OCI-LY3 (cell line): ENCODE measurements around the gene CAMK2G.

Experiments
- H2AFZ ChIP-seq: fragments of 200-600, 300-600 bp; shearing (Covaris generic); 2 replicates; pipeline ENCODE4 v1.6.0; 2014; ENCODE audit warnings: antibody characterized with exemption, low read depth, low read length
- H3K27ac ChIP-seq: fragments of 200-600, 300-600 bp; sonication (generic); 2 replicates; pipeline ENCODE4 v1.5.1; 2014; ENCODE audit warnings: mild to moderate bottlenecking, low read length, moderate library complexity, mixed read lengths
- H3K27me3 ChIP-seq: fragments of 200-600, 300-600 bp; sonication (generic); 2 replicates; pipeline ENCODE4 v1.6.1; 2014; ENCODE audit warnings: low read depth, low read length, mixed read lengths
- H3K36me3 ChIP-seq: fragments of 200-600, 300-600 bp; sonication (generic); replicated peaks from 2 replicates; pipeline ENCODE3; 2014; ENCODE audit warnings: low read depth, low read length, mixed read lengths
- H3K4me1 ChIP-seq: fragments of 300-600, 200-600 bp; sonication (generic); 2 replicates; pipeline ENCODE4 v1.6.1; 2014; ENCODE audit warnings: low read length, mixed read lengths
- H3K4me2 ChIP-seq: fragments of 200-600, 300-600 bp; sonication (generic); 2 replicates; pipeline ENCODE4 v1.6.1; 2014; ENCODE audit warnings: low read length, mixed read lengths
- H3K4me3 ChIP-seq: fragments of 300-600, 200-600 bp; sonication (generic); 2 replicates; pipeline ENCODE4 v1.5.1; 2014; ENCODE audit warnings: antibody characterized with exemption, mild to moderate bottlenecking, low read length, moderate library complexity
- H3K79me2 ChIP-seq: fragments of 300-600, 200-600 bp; shearing (Covaris generic); 2 replicates; pipeline ENCODE4 v1.6.1; 2014; ENCODE audit warnings: mild to moderate bottlenecking, low read length, mixed read lengths
- H3K9ac ChIP-seq: fragments of 300-600, 200-600 bp; shearing (Covaris generic); 2 replicates; pipeline ENCODE4 v1.6.0; 2014; ENCODE audit warnings: mild to moderate bottlenecking, low read length, moderate library complexity
- H3K9me3 ChIP-seq: fragments of 200-600, 300-600 bp; shearing (Covaris generic); 2 replicates; pipeline ENCODE4 v1.6.1; 2014; ENCODE audit warnings: low read length, mixed read lengths; ENCODE audit not compliant: insufficient read depth
- H4K20me1 ChIP-seq: fragments of 200-600, 300-600 bp; sonication (generic); 2 replicates; pipeline ENCODE4 v1.6.1; 2016; ENCODE audit warnings: low read length, mixed read lengths; ENCODE audit not compliant: insufficient read depth
- EZH2phosphoT487 ChIP-seq: fragments of 200-600 bp; shearing (Covaris generic); IDR thresholded peaks from 2 replicates; pipeline ENCODE4 v1.6.1; 2018; ENCODE audit warnings: antibody characterized with exemption, mixed run types, low read depth
- TF ChIP-seq, protein P1 (sequence below): fragments of 200-600, 300-600 bp; sonication (generic); IDR thresholded peaks from 2 replicates; pipeline ENCODE4 v1.5.1; 2014; ENCODE audit warnings: antibody characterized with exemption, low read length, low read depth

Gene CAMK2G

DNA sequence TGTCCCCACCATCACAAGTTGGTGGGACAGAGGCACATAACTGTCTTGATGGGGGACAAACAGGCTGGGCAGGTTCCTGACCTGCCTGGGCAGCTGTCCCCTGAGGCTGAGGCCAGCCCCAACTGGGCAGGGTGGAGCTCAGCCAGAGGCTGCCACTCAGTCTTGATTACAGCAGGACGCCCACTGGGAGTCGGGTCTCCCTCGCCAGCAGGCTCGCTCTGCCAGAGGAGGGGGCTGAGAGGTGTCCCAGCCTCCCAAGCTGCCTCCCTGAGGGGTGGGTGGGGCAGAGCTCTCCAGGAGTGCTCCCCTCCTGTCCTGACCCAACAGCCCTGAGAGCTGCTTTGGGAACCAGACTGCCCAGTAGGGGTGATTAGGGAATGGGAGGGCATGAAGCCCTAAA lies 1.8 kb upstream of the CAMK2G start:
- TF ChIP-seq EZH2phosphoT487, result no peak
- TF ChIP-seq, protein P1, sequence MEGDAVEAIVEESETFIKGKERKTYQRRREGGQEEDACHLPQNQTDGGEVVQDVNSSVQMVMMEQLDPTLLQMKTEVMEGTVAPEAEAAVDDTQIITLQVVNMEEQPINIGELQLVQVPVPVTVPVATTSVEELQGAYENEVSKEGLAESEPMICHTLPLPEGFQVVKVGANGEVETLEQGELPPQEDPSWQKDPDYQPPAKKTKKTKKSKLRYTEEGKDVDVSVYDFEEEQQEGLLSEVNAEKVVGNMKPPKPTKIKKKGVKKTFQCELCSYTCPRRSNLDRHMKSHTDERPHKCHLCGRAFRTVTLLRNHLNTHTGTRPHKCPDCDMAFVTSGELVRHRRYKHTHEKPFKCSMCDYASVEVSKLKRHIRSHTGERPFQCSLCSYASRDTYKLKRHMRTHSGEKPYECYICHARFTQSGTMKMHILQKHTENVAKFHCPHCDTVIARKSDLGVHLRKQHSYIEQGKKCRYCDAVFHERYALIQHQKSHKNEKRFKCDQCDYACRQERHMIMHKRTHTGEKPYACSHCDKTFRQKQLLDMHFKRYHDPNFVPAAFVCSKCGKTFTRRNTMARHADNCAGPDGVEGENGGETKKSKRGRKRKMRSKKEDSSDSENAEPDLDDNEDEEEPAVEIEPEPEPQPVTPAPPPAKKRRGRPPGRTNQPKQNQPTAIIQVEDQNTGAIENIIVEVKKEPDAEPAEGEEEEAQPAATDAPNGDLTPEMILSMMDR, result no peak
- no peaks in the 10 kb centered on the region for H4K20me1 ChIP-seq
- no peak overlapping the region for H3K27ac ChIP-seq
- no peak overlapping the region for H2AFZ ChIP-seq
- H3K9ac ChIP-seq, result no peak overlapping the region
- H3K27me3 ChIP-seq, result no peaks in the 10 kb centered on the region
- no peaks in the 10 kb centered on the region for H3K36me3 ChIP-seq
- no peaks in the 10 kb centered on the region for H3K9me3 ChIP-seq
- peaks cover 8% of the 10 kb centered on the region for H3K4me1 ChIP-seq
- no peak overlapping the region for H3K4me2 ChIP-seq
- no peaks in the 10 kb centered on the region for H3K79me2 ChIP-seq
- no peak overlapping the region for H3K4me3 ChIP-seq

DNA sequence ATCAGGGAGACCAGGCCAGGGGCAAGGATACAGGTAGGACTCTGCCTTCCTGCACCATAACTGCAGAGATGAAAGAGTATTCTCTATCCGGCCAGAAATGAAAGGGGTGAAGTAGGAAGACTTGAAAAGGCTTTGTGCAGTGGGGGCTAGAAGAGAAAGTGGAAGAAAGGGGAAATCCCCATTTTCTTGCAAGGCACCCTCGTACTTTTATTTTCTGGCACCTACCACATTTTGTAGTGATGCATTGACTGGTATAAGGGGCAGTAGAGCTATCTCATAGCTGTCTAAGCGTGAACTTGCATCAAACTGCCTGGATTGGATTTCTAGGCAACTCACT lies 752 bp upstream of the CAMK2G start:
- Histone ChIP-seq H4K20me1 (no peaks in the 10 kb centered on the region), H3K9me3 (no peaks in the 10 kb centered on the region), H3K9ac (peak overlapping the region; percentile 57), H3K27ac (no peak overlapping the region), H3K4me2 (peak overlapping the region; percentile 93), H3K36me3 (no peaks in the 10 kb centered on the region), H3K4me1 (peaks cover 8% of the 10 kb centered on the region), H2AFZ (peak overlapping the region; percentile 74), H3K4me3 (peak overlapping the region; percentile 94), H3K27me3 (no peaks in the 10 kb centered on the region), H3K79me2 (no peaks in the 10 kb centered on the region)
- TF ChIP-seq, protein P1, result no peak
- no peak for TF ChIP-seq EZH2phosphoT487

DNA sequence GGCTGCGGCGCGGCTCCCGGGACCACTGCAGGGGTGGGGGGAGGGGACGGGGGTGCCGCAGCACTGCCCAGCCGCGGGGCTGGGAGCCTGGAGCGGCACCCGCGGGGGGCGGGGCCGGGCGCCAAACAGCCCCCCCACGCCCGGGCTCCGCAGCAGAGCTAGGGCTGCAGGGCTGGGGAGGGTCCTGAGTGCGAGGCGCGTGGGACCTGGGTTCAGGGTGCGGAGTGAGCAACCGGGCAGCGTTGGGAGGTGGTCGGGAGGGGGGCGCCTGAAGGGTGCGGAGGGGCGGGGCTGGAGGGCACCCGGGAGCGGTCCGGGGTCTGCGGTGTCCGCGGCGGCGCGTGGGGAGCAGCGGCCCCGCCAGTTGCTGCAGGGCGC lies 528 bp downstream of the CAMK2G start:
- no peaks in the 10 kb centered on the region for H3K9me3 ChIP-seq
- no peaks in the 10 kb centered on the region for H3K27me3 ChIP-seq
- H3K4me3 ChIP-seq, result peak overlapping the region; percentile 94
- H3K36me3 ChIP-seq, result no peaks in the 10 kb centered on the region
- peaks cover 5% of the 10 kb centered on the region; the same call in 1 of the 2 replicates for H3K4me1 ChIP-seq
- no peak overlapping the region for H3K27ac ChIP-seq
- H2AFZ ChIP-seq, result no peak overlapping the region
- TF ChIP-seq, protein P1, result no peak
- no peak for TF ChIP-seq EZH2phosphoT487
- H3K79me2 ChIP-seq, result no peaks in the 10 kb centered on the region
- peak overlapping the region; percentile 55 for H3K9ac ChIP-seq
- peak overlapping the region; percentile 52 for H3K4me2 ChIP-seq
- no peaks in the 10 kb centered on the region for H4K20me1 ChIP-seq

DNA sequence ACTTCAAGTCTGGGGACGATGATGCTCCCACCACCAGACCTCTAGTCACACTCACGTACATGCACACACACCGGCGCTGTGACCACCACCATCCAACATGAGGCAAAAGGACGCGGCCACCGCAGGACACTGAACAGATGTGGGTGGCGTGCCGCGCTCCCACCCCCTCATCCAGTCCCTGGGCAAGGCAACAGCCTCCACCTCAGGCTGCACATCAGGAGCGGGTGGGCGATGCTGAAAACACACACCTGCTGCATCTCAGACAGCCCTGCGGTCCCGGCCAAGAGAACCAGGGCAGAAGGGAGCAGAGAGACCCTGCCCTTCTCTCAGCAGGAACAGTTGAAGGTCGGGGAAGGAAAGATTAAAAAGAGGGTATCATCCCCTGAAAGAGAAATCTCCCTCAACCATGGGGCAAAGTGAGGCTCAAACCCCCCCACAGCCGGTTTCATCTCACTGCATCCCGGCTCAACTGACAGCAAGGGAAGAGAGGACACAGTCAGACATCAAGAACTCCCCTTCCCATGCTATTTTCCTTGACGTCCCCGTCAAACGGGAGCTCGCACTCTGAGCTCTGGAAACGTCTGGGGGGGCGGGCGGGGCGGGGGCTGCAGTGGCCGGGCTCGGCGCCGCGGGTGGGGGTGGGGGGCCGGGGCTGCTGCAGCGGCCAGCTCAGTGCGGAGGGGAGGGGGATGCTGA lies 1.1 kb downstream of the CAMK2G start:
- Histone ChIP-seq H3K27me3 (no peaks in the 10 kb centered on the region), H3K9me3 (no peaks in the 10 kb centered on the region), H3K79me2 (no peaks in the 10 kb centered on the region), H3K4me1 (peaks cover 5% of the 10 kb centered on the region; the same call in 1 of the 2 replicates), H3K9ac (no peak overlapping the region), H3K4me2 (peak overlapping the region; percentile 52), H3K27ac (no peak overlapping the region), H2AFZ (no peak overlapping the region), H3K36me3 (no peaks in the 10 kb centered on the region), H4K20me1 (no peaks in the 10 kb centered on the region), H3K4me3 (peak overlapping the region; percentile 94)
- no peak for TF ChIP-seq EZH2phosphoT487
- TF ChIP-seq, protein P1, result no peak
